SK-N-SH (cell line): Measurements from ENCODE around the gene PPP6R2.

Experiments
- EP300 ChIP-seq, 2 experiments: IDR thresholded peaks; 2 replicates each; pipeline versions ENCODE4 v1.4.0 to v1.6.1; 2012; ENCODE audit warnings: borderline replicate concordance in 1 of 2, low read depth in 1 of 2, low read length in 1 of 2
- POLR2AphosphoS5 ChIP-seq: IDR thresholded peaks from 2 replicates; pipeline ENCODE4 v1.6.1; 2012; ENCODE audit warnings: low read depth, low read length
- RAD21 ChIP-seq: IDR thresholded peaks from 2 replicates; pipeline ENCODE4 v1.6.1; 2012; ENCODE audit warnings: mild to moderate bottlenecking, low read length
- RFX5 ChIP-seq: IDR thresholded peaks from 2 replicates; pipeline ENCODE4 v1.6.1; 2012; ENCODE audit warnings: mild to moderate bottlenecking, improper control_type of control experiment, low read length
- RXRA ChIP-seq: IDR thresholded peaks from 2 replicates; pipeline ENCODE4 v1.4.0; 2012; ENCODE audit warnings: low read depth, mild to moderate bottlenecking, borderline replicate concordance
- SIN3A ChIP-seq: IDR thresholded peaks from 2 replicates; pipeline ENCODE4 v1.6.1; 2012; ENCODE audit warnings: low read depth, mild to moderate bottlenecking, low read length, moderate library complexity, borderline replicate concordance
- SMC3 ChIP-seq: IDR thresholded peaks from 2 replicates; pipeline ENCODE4 v1.6.1; 2012; ENCODE audit warnings: low read depth, low read length, improper control_type of control experiment
- TAF1 ChIP-seq: IDR thresholded peaks from 2 replicates; pipeline ENCODE4 v1.6.1; 2012; ENCODE audit warnings: low read depth, mild to moderate bottlenecking, low read length, moderate library complexity, borderline replicate concordance
- TF ChIP-seq, protein P1 (sequence below): IDR thresholded peaks from 2 replicates; pipeline ENCODE4 v1.4.0; 2012; ENCODE audit warnings: low read depth
- TF ChIP-seq, protein P2 (sequence below): fragments of 200-600 bp; sonication (generic); IDR thresholded peaks from 2 replicates; pipeline ENCODE4 v1.6.1; 2017; ENCODE audit warnings: antibody characterized with exemption, mild to moderate bottlenecking, moderate library complexity
- TF ChIP-seq, protein P3 (sequence below): IDR thresholded peaks from 2 replicates; pipeline ENCODE4; 2012

DNA sequence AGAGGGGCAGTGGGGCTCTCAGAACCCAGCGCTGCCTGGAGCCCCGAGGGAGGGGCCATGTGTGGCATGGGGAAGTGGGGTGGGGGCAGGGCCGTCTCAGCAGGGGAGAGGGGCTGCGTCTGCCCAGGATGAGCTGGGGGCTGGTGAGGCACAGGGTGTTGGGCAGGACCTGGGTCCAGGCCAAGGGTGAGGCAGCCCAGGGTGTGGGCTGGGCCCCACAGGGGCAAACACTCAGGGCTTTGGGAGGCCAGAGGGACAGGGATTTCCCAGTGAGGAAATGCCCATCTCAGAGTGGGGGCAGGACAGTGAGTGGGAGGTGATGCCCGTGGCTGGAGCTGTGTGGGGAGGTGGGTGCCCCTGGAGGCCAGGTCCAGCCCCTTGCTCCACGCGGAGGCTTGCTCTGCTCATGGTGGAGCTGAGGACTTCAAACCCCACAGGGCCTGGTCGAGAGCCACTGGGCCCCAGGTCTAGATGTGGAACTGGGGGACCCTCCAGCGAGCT lies 41.0 kb upstream of the PPP6R2 start:
- TF ChIP-seq RXRA (no peak), POLR2AphosphoS5 (no peak), SIN3A (no peak), RAD21 (no peak), EP300 (IDR thresholded peaks at IDR 0.05; ENCODE audit: borderline replicate concordance in 1 of 2, low read depth in 1 of 2, low read length in 1 of 2) (no peak), SMC3 (no peak), RFX5 (no peak), TAF1 (no peak)
- TF ChIP-seq, protein P1, sequence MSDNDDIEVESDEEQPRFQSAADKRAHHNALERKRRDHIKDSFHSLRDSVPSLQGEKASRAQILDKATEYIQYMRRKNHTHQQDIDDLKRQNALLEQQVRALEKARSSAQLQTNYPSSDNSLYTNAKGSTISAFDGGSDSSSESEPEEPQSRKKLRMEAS, result no peak
- TF ChIP-seq, protein P2, sequence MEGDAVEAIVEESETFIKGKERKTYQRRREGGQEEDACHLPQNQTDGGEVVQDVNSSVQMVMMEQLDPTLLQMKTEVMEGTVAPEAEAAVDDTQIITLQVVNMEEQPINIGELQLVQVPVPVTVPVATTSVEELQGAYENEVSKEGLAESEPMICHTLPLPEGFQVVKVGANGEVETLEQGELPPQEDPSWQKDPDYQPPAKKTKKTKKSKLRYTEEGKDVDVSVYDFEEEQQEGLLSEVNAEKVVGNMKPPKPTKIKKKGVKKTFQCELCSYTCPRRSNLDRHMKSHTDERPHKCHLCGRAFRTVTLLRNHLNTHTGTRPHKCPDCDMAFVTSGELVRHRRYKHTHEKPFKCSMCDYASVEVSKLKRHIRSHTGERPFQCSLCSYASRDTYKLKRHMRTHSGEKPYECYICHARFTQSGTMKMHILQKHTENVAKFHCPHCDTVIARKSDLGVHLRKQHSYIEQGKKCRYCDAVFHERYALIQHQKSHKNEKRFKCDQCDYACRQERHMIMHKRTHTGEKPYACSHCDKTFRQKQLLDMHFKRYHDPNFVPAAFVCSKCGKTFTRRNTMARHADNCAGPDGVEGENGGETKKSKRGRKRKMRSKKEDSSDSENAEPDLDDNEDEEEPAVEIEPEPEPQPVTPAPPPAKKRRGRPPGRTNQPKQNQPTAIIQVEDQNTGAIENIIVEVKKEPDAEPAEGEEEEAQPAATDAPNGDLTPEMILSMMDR, result no peak
- TF ChIP-seq, protein P3, sequence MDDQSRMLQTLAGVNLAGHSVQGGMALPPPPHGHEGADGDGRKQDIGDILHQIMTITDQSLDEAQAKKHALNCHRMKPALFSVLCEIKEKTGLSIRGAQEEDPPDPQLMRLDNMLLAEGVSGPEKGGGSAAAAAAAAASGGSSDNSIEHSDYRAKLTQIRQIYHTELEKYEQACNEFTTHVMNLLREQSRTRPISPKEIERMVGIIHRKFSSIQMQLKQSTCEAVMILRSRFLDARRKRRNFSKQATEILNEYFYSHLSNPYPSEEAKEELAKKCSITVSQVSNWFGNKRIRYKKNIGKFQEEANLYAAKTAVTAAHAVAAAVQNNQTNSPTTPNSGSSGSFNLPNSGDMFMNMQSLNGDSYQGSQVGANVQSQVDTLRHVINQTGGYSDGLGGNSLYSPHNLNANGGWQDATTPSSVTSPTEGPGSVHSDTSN, result no peak
